Measurements from ENCODE around the gene ZC2HC1C. TPM values are rescaled to one million over a fixed set of nuclear protein-coding genes. Genes with fewer than 3 reads are reported as not detected.

ZC2HC1C gene
- total and polyA plus RNA-seq, 4 donors: 2.7 to 7.6 (median 6.2) TPM

GRCh38 chr14:75098212-75098611 lies 28.8 kb downstream of the ZC2HC1C start:
- ATAC-seq (ENCODE audit: insufficient read depth, low FRiP score) (no peak), DNase-seq (no peak)
- Histone ChIP-seq H3K27ac (ENCODE audit: low read depth in 1 of 2, low read length in 1 of 2) (no peak overlapping the region), H3K4me3 (no peak overlapping the region), H3K9me3 (ENCODE audit: control insufficient read depth in 4 of 4, insufficient read depth in 3 of 4, low read length in 3 of 4) (no peaks in the 10 kb centered on the region), H3K4me1 (ENCODE audit: control insufficient read depth in 5 of 5, insufficient read depth in 5 of 5, low read length in 5 of 5) (no peaks in the 10 kb centered on the region), H3K9ac (ENCODE audit: insufficient read depth in 1 of 2, low read length in 2 of 2) (no peak overlapping the region), H3K27me3 (ENCODE audit: control insufficient read depth in 3 of 3, insufficient read depth in 3 of 3, low read length in 2 of 3) (no peaks in the 10 kb centered on the region), H3K36me3 (ENCODE audit: control insufficient read depth in 4 of 4, insufficient read depth in 4 of 4, low read length in 4 of 4) (peaks cover 29 to 42% (median 37%) of the 10 kb centered on the region in 4 donors)
- no peak for TF ChIP-seq CTCF (IDR thresholded peaks at IDR 0.05; ENCODE audit: control extremely low read depth, extremely low read depth)

- Histone ChIP-seq H3K9me3 (ENCODE audit: control insufficient read depth in 4 of 4, insufficient read depth in 3 of 4, low read length in 3 of 4) (no peaks in the 10 kb centered on the region), H3K36me3 (ENCODE audit: control insufficient read depth in 4 of 4, insufficient read depth in 4 of 4, low read length in 4 of 4) (peaks cover 29 to 44% (median 36%) of the 10 kb centered on the region in 4 donors), H3K9ac (ENCODE audit: insufficient read depth in 1 of 2, low read length in 2 of 2) (no peak overlapping the region), H3K4me1 (ENCODE audit: control insufficient read depth in 5 of 5, insufficient read depth in 5 of 5, low read length in 5 of 5) (no peaks in the 10 kb centered on the region), H3K27me3 (ENCODE audit: control insufficient read depth in 3 of 3, insufficient read depth in 3 of 3, low read length in 2 of 3) (no peaks in the 10 kb centered on the region), H3K27ac (ENCODE audit: low read depth in 1 of 2, low read length in 1 of 2) (no peak overlapping the region), H3K4me3 (no peak overlapping the region)
- WGBS, 2 donors: 76 to 82% methylated on average over 1 of the region's 1 CpG
- TF ChIP-seq CTCF (IDR thresholded peaks at IDR 0.05; ENCODE audit: control extremely low read depth, extremely low read depth): no peak
- DNase-seq: no peak
- no peak for ATAC-seq (ENCODE audit: insufficient read depth, low FRiP score)
Measured at GRCh38 chr14:75098682-75099081, 29.2 kb downstream of the ZC2HC1C start.

GRCh38 chr14:75101491-75101890 lies 32.0 kb downstream of the ZC2HC1C start:
- H3K36me3 ChIP-seq (ENCODE audit: control insufficient read depth in 4 of 4, insufficient read depth in 4 of 4, low read length in 4 of 4): peaks cover 31 to 46% (median 37%) of the 10 kb centered on the region in 4 donors
- H3K27me3 ChIP-seq (ENCODE audit: control insufficient read depth in 3 of 3, insufficient read depth in 3 of 3, low read length in 2 of 3): no peaks in the 10 kb centered on the region
- no peak overlapping the region for H3K27ac ChIP-seq (ENCODE audit: low read depth in 1 of 2, low read length in 1 of 2)
- WGBS, 2 donors: 95% methylated on average over 4 of the region's 4 CpGs
- ATAC-seq (ENCODE audit: insufficient read depth, low FRiP score) (no peak), DNase-seq (no peak)
- no peaks in the 10 kb centered on the region for H3K4me1 ChIP-seq (ENCODE audit: control insufficient read depth in 5 of 5, insufficient read depth in 5 of 5, low read length in 5 of 5)
- TF ChIP-seq CTCF (IDR thresholded peaks at IDR 0.05; ENCODE audit: control extremely low read depth, extremely low read depth): no peak
- no peak overlapping the region for H3K4me3 ChIP-seq
- H3K9me3 ChIP-seq (ENCODE audit: control insufficient read depth in 4 of 4, insufficient read depth in 3 of 4, low read length in 3 of 4): no peaks in the 10 kb centered on the region
- no peak overlapping the region for H3K9ac ChIP-seq (ENCODE audit: insufficient read depth in 1 of 2, low read length in 2 of 2)

- Histone ChIP-seq H3K27me3 (ENCODE audit: control insufficient read depth in 3 of 3, insufficient read depth in 3 of 3, low read length in 2 of 3) (no peaks in the 10 kb centered on the region), H3K36me3 (ENCODE audit: control insufficient read depth in 4 of 4, insufficient read depth in 4 of 4, low read length in 4 of 4) (peaks cover 27 to 54% (median 44%) of the 10 kb centered on the region in 4 donors), H3K9ac (ENCODE audit: insufficient read depth in 1 of 2, low read length in 2 of 2) (no peak overlapping the region), H3K9me3 (ENCODE audit: control insufficient read depth in 4 of 4, insufficient read depth in 3 of 4, low read length in 3 of 4) (no peaks in the 10 kb centered on the region), H3K27ac (ENCODE audit: low read depth in 1 of 2, low read length in 1 of 2) (no peak overlapping the region), H3K4me3 (no peak overlapping the region), H3K4me1 (ENCODE audit: control insufficient read depth in 5 of 5, insufficient read depth in 5 of 5, low read length in 5 of 5) (no peaks in the 10 kb centered on the region)
- DNase-seq (no peak), ATAC-seq (ENCODE audit: insufficient read depth, low FRiP score) (no peak)
- 63 to 65% methylated on average over 3 of the region's 3 CpGs for WGBS, 2 donors
- no peak for TF ChIP-seq CTCF (IDR thresholded peaks at IDR 0.05; ENCODE audit: control extremely low read depth, extremely low read depth)
Measured at GRCh38 chr14:75107186-75107585, 37.7 kb downstream of the ZC2HC1C start.

Measured in lung (tissue), 12 donors.